GM23248 (cell line): ENCODE results near the gene RFX2.

Experiments used
- EZH2 ChIP-seq: fragments of 200-600 bp; sonication (generic); IDR thresholded peaks from 2 replicates; pipeline ENCODE4 v1.6.1; 2018; ENCODE audit warnings: antibody characterized with exemption, mild to moderate bottlenecking; ENCODE audit not compliant: insufficient read depth, poor library complexity, severe bottlenecking
- EZH2phosphoT487 ChIP-seq: fragments of 200-600 bp; sonication (generic); IDR thresholded peaks from 2 replicates; pipeline ENCODE4 v1.6.1; 2018; ENCODE audit warnings: antibody characterized with exemption, moderate library complexity, mild to moderate bottlenecking, low read depth; ENCODE audit not compliant: insufficient read depth

DNA sequence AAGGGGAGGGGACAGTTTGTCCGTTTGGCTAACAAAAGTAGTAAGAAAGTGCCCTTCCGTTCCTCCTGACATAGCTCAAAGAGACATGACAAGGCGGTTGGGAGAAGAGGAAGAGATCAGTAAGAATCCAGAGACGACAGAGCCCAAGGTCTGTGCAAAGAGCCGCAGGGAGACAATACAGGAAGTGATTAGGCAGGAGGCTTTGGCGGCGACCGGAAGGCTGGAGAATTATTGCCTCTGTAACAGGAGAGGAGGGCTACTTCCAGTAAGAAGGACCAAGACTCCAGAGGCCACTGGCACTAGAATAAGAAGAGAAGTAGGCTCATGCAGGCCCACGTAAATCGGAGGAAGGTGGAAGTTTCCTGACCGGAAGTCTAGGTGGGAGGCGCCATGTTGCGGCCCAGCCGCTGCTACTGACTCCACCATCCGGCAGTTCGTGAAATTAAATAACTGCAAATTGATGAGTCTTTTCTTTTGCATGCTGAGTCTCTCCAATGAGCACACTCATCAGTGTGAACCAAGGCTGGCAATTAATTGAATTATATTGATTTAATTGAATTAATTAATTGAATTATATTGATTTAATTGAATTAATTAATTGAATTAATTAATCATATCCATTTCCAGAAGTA, 9.9 kb downstream of the RFX2 start:
- TF ChIP-seq EZH2 (no peak), EZH2phosphoT487 (no peak)
